Ovary (tissue), 9 donors: Measurements from ENCODE around the gene CRYL1. TPM values are rescaled to one million over a fixed set of nuclear protein-coding genes. Genes with fewer than 3 reads are reported as not detected.

Experiments
- DNase-seq, 5 donors: peaks; one replicate each; pipeline ENCODE4 v3.0.0-alpha.2; 2019 to 2020
- H3K27ac ChIP-seq, 2 donors: fragments of 200-600 bp; one replicate each; pipeline versions ENCODE4 v1.5.1 to v1.8.0; 2019 to 2022
- H3K27me3 ChIP-seq: fragments of 200-600 bp; one replicate; pipeline ENCODE4 v1.8.0; 2022
- H3K36me3 ChIP-seq: fragments of 200-600 bp; sonication (generic); one replicate; pipeline ENCODE4 v1.5.1; 2019
- H3K4me1 ChIP-seq: one replicate; pipeline ENCODE4 v1.8.1; 2013; ENCODE audit warnings: mild to moderate bottlenecking, moderate library complexity; ENCODE audit not compliant: insufficient read depth
- H3K4me3 ChIP-seq: fragments of 200-600 bp; sonication (generic); one replicate; pipeline ENCODE4 v1.5.1; 2017
- H3K9me3 ChIP-seq, 2 donors: fragments of 200-600 bp in 1 of 2; sonication (generic) in 1 of 2; one replicate each; pipeline versions ENCODE4 v1.5.1 to v1.8.1; 2013 to 2019; ENCODE audit warnings: mild to moderate bottlenecking in 1 of 2, moderate library complexity in 1 of 2
- CTCF ChIP-seq, 3 donors: fragments of 450-650 bp in 2 of 3; fragments of 200-600 bp in 1 of 3; IDR thresholded peaks; one replicate each; pipeline versions ENCODE4 v1.5.1 to v1.8.0; 2016 to 2022; ENCODE audit warnings: antibody characterized with exemption in 3 of 3, mild to moderate bottlenecking in 1 of 3
- EP300 ChIP-seq: sonication (generic); formaldehyde crosslinking; IDR thresholded peaks from one replicate; pipeline ENCODE4 v1.6.1; 2017; ENCODE audit warnings: antibody characterized with exemption
- POLR2A ChIP-seq: fragments of 450-650 bp; IDR thresholded peaks from one replicate; pipeline ENCODE4 v1.6.1; 2017; ENCODE audit warnings: antibody characterized with exemption, mild to moderate bottlenecking, moderate library complexity
- WGBS, 3 donors: extraction: QIAGEN DNeasy Blood & Tissue Kit in 1 of 3; methylation state at CpG; one replicate each; pipeline versions ENCODE4 v1.1.5 to v1.1.7; 2013 to 2017; 5-methylcytosine and 5-hydroxymethylcytosine counted together
- intact Hi-C, 4 donors: fragments of 100-400 bp; cut with DNase I; formaldehyde crosslinking; loops; one replicate each; pipeline versions ENCODE4 v1.11.0 to v1.15.1; 2022 to 2023
- polyA plus RNA-seq, 2 donors: library from polyadenylated mRNA; stranded (reverse); fragments of 200-250 nt in 1 of 2; fragments of 350-450 nt in 1 of 2; fragmentation: Illumina TruSeq in 1 of 2; extraction: RNeasy Lipid Tissue Mini Kit (QIAGEN cat#74804) in 1 of 2; gene quantifications; one replicate each; pipeline ENCODE4 v1.2.3, GENCODE V29; 2013 to 2014
- total RNA-seq, 7 donors: library from RNA; depleted of rRNA in 2 of 7; stranded (reverse); fragments of >200 nt in 2 of 7; fragmentation: NEBNext Ultra II Directional in 3 of 7; extraction: Animal tissue kit (Norgen Biotek cat#: 25700) in 3 of 7; gene quantifications; one replicate each; pipeline versions ENCODE4 v1.1.0 to v1.2.4, GENCODE V29; 2016 to 2023
- donor health status: DM: no; HTN: no; CAD: no; lungs with moderate emphysema.
- donor health status: DM: no; HTN: no; CAD: no.
- donor health status: Bipolar disorder and iron deficiency.
- donor health status: DM: yes; HTN: yes; CAD: no.
- donor health status: DM: no; HTN: no; CAD: no.
- donor health status: DM: yes; HTN: yes; CAD: no.

CRYL1 gene
- total and polyA plus RNA-seq, 9 donors, result 17.3 to 41.7 (median 25.8) TPM

- H3K9me3 ChIP-seq, result no peaks in the 10 kb centered on the region
- H3K36me3 ChIP-seq, result no peaks in the 10 kb centered on the region
- DNase-seq, result no peak
- no peak overlapping the region for H3K27ac ChIP-seq
- WGBS, 3 donors, result 69 to 73% (median 72%) methylated on average over 41 to 45 of the region's 45 CpGs
- TF ChIP-seq POLR2A (no peak), EP300 (no peak), CTCF (IDR thresholded peaks at IDR 0.05) (no peak)
- intact Hi-C loops, result no loop called here
- no peak overlapping the region for H3K4me3 ChIP-seq
- H3K4me1 ChIP-seq, result peaks cover 2% of the 10 kb centered on the region
- H3K27me3 ChIP-seq, result no peaks in the 10 kb centered on the region
These were observed 110.9 kb downstream of the CRYL1 start for GRCh38 chr13:20414546-20415305.

- Histone ChIP-seq H3K27ac (no peak overlapping the region), H3K4me1 (peaks cover 2% of the 10 kb centered on the region), H3K36me3 (no peaks in the 10 kb centered on the region), H3K27me3 (no peaks in the 10 kb centered on the region), H3K9me3 (no peaks in the 10 kb centered on the region), H3K4me3 (no peak overlapping the region)
- intact Hi-C loops, result no loop called here
- DNase-seq, result no peak
- no peak for TF ChIP-seq EP300
- no peak for TF ChIP-seq CTCF (IDR thresholded peaks at IDR 0.05)
- no peak for TF ChIP-seq POLR2A
- WGBS, 3 donors, result 92 to 94% (median 92%) methylated on average over 7 of the region's 7 CpGs
These were observed 112.8 kb downstream of the CRYL1 start for GRCh38 chr13:20412691-20413355.

GRCh38 chr13:20411638-20412342, 113.9 kb downstream of the CRYL1 start:
- no peak for DNase-seq
- H3K36me3 ChIP-seq, result no peaks in the 10 kb centered on the region
- WGBS, 3 donors, result 59 to 61% (median 60%) methylated on average over 6 of the region's 6 CpGs
- H3K27me3 ChIP-seq, result no peaks in the 10 kb centered on the region
- H3K9me3 ChIP-seq, result no peaks in the 10 kb centered on the region
- no peak overlapping the region for H3K27ac ChIP-seq
- peaks cover 2% of the 10 kb centered on the region for H3K4me1 ChIP-seq
- no peak for TF ChIP-seq CTCF (IDR thresholded peaks at IDR 0.05)
- TF ChIP-seq EP300, result no peak
- TF ChIP-seq POLR2A, result no peak
- intact Hi-C loops, result no loop called here
- H3K4me3 ChIP-seq, result no peak overlapping the region

- 19 to 49% (median 41%) methylated on average over 4 of the region's 4 CpGs for WGBS, 3 donors
These were observed 114.9 kb downstream of the CRYL1 start for GRCh38 chr13:20410726-20411125.

More at GRCh38 chr13:20410726-20411125, 114.9 kb downstream of the CRYL1 start:
- Histone ChIP-seq H3K4me3 (no peak overlapping the region), H3K27me3 (no peaks in the 10 kb centered on the region), H3K36me3 (no peaks in the 10 kb centered on the region), H3K27ac (no peak overlapping the region), H3K4me1 (no peaks in the 10 kb centered on the region), H3K9me3 (no peaks in the 10 kb centered on the region)
- TF ChIP-seq CTCF (IDR thresholded peaks at IDR 0.05) (no peak), EP300 (no peak), POLR2A (no peak)
- intact Hi-C loops, result no loop called here
- no peak for DNase-seq
